PC-3 (cell line): ENCODE data around the gene NCOA1. TPM values are rescaled to one million over a fixed set of nuclear protein-coding genes. Genes with fewer than 3 reads are reported as not detected.
A peak's percentile ranks its signal among the peaks of the same experiment; 100 is the strongest.

ENCODE experiments used
- ATAC-seq: fragments of 200-7000 bp; cut with Tn5 transposase; 2 replicates; pipeline ENCODE4 v1.9.1; 2020; ENCODE audit warnings: mild to moderate bottlenecking, moderate library complexity
- BruUV-seq: library from RNA; stranded (reverse); fragments of 400-500 nt; replicated peaks from 2 replicates; lab custom pipeline; 2021; lab: Mats Ljungman, UMichigan
- CTCF ChIA-PET: fragments of 300-600 bp; sonication (Branson Sonifier 250); formaldehyde crosslinking; loops from one replicate; lab custom pipeline; 2022; ENCODE audit warnings: antibody characterized with exemption; lab: Charles Lee
- POLR2A ChIA-PET: fragments of 300-600 bp; sonication (Branson Sonifier 250); formaldehyde crosslinking; loops from one replicate; lab custom pipeline; 2022; ENCODE audit warnings: antibody characterized with exemption; ENCODE audit not compliant: unreplicated experiment; lab: Charles Lee
- DNase-seq: peaks from one replicate; pipeline ENCODE4 v3.0.0-alpha.2; 2015
- H2AFZ ChIP-seq: fragments of 300-600 bp; sonication (generic); 2 replicates; pipeline ENCODE4 v1.6.0; 2016; ENCODE audit warnings: antibody characterized with exemption, low read length
- H3F3A ChIP-seq: fragments of 300-600 bp; sonication (generic); one replicate; pipeline ENCODE4 v1.6.0; 2017; ENCODE audit warnings: antibody characterized with exemption, low read length, control low read depth, mild to moderate bottlenecking; ENCODE audit not compliant: unreplicated experiment
- H3K27ac ChIP-seq: fragments of 300-600 bp; sonication (generic); 2 replicates; pipeline ENCODE4 v1.5.1; 2016; ENCODE audit warnings: mild to moderate bottlenecking, low read length
- H3K27me3 ChIP-seq: fragments of 300-600 bp; sonication (generic); 2 replicates; pipeline ENCODE4 v1.6.1; 2016; ENCODE audit warnings: low read length, mixed read lengths
- H3K36me3 ChIP-seq: fragments of 300-600 bp; sonication (generic); 2 replicates; pipeline ENCODE4 v1.6.1; 2016; ENCODE audit warnings: low read depth, mixed run types, low read length, mixed read lengths
- H3K4me1 ChIP-seq: fragments of 300-600 bp; sonication (generic); 2 replicates; pipeline ENCODE4 v1.5.1; 2016; ENCODE audit warnings: low read length; ENCODE audit not compliant: insufficient read depth
- H3K4me2 ChIP-seq: fragments of 300-600 bp; sonication (generic); 2 replicates; pipeline ENCODE4 v1.6.0; 2016; ENCODE audit warnings: low read length
- H3K4me3 ChIP-seq: fragments of 300-600 bp; sonication (generic); 2 replicates; pipeline ENCODE4 v1.5.1; 2016; ENCODE audit warnings: mild to moderate bottlenecking, low read length, mixed read lengths
- H3K79me2 ChIP-seq: fragments of 300-600 bp; sonication (generic); 2 replicates; pipeline ENCODE4 v1.6.1; 2017; ENCODE audit warnings: low read length, mixed read lengths
- H3K9ac ChIP-seq: fragments of 300-600 bp; sonication (generic); 2 replicates; pipeline ENCODE4 v1.6.0; 2016; ENCODE audit warnings: mild to moderate bottlenecking, low read length
- H3K9me2 ChIP-seq: fragments of 300-600 bp; sonication (generic); replicated peaks from 2 replicates; pipeline ENCODE4 v1.6.1; 2016; ENCODE audit warnings: mixed run types, low read length, mixed read lengths
- H3K9me3 ChIP-seq: fragments of 300-600 bp; sonication (generic); 2 replicates; pipeline ENCODE4 v1.6.1; 2016; ENCODE audit warnings: low read length, mixed read lengths
- H4K20me1 ChIP-seq: fragments of 300-600 bp; sonication (generic); 2 replicates; pipeline ENCODE4 v1.6.1; 2016; ENCODE audit warnings: low read length, mixed read lengths
- CTCF ChIP-seq: fragments of 300-600 bp; sonication (generic); conservative IDR thresholded peaks from 2 replicates; pipeline ENCODE4 v1.5.1; 2017; ENCODE audit warnings: antibody characterized with exemption, low read depth, mild to moderate bottlenecking, low read length
- EZH2 ChIP-seq: fragments of 300-600 bp; sonication (generic); IDR thresholded peaks from one replicate; pipeline ENCODE4 v1.6.1; 2017; ENCODE audit warnings: antibody characterized with exemption, mild to moderate bottlenecking, low read length; ENCODE audit not compliant: unreplicated experiment
- EZH2phosphoT487 ChIP-seq: fragments of 300-600 bp; sonication (generic); IDR thresholded peaks from 2 replicates; pipeline ENCODE4 v1.6.1; 2018; ENCODE audit warnings: mild to moderate bottlenecking, antibody characterized with exemption, low read length, borderline replicate concordance
- intact Hi-C: fragments of 100-400 bp; cut with micrococcal nuclease; formaldehyde crosslinking; loops from 2 replicates; pipeline ENCODE4 v1.9.0; 2023
- total RNA-seq: library from RNA; depleted of rRNA; stranded (reverse); fragments of >200 nt; gene quantifications from 2 replicates; pipeline ENCODE4 v1.2.3, GENCODE V29; 2014

Gene NCOA1
- total RNA-seq, 1 experiment from 2014 or later = 7.5 TPM

- Histone ChIP-seq H3K4me2 (peak overlapping the region; percentile 35), H3K36me3 (peaks cover 8% of the 10 kb centered on the region), H4K20me1 (peaks cover 5% of the 10 kb centered on the region), H2AFZ (no peak overlapping the region), H3K27me3 (no peaks in the 10 kb centered on the region), H3K79me2 (peaks cover 54% of the 10 kb centered on the region), H3K9ac (no peak overlapping the region), H3K4me1 (peaks cover 44% of the 10 kb centered on the region), H3K9me3 (no peaks in the 10 kb centered on the region), H3K4me3 (no peak overlapping the region), H3K9me2 (no peaks in the 10 kb centered on the region), H3F3A (no peaks in the 10 kb centered on the region), H3K27ac (peak overlapping the region; percentile 69)
- CTCF ChIA-PET = no interaction called here
- ATAC-seq = peak; percentile 87
- intact Hi-C loops = loop anchor here (1.0 kb wide), 1 partner anchor 13 kb away; the partner anchor contains the start of genes CENPO and PTRHD1
- no TSS peak for BruUV-seq
- TF ChIP-seq CTCF (no peak), EZH2 (no peak), EZH2phosphoT487 (no peak)
- POLR2A ChIA-PET = no interaction called here
- DNase-seq = peak; percentile 62
Measured at GRCh38 chr2:24806661-24807036, 315.6 kb downstream of the NCOA1 start.

- peak; percentile 59 for ATAC-seq
- H3K4me2 ChIP-seq = peak overlapping the region; percentile 3
- BruUV-seq = no TSS peak
Measured at GRCh38 chr2:24809316-24810007, 318.4 kb downstream of the NCOA1 start.

More at GRCh38 chr2:24809316-24810007, 318.4 kb downstream of the NCOA1 start:
- no peaks in the 10 kb centered on the region for H3F3A ChIP-seq
- H3K27me3 ChIP-seq = no peaks in the 10 kb centered on the region
- peaks cover 10% of the 10 kb centered on the region for H4K20me1 ChIP-seq
- H2AFZ ChIP-seq = no peak overlapping the region
- no peaks in the 10 kb centered on the region for H3K9me3 ChIP-seq
- peaks cover 18% of the 10 kb centered on the region for H3K36me3 ChIP-seq
- peak; percentile 72 for DNase-seq
- intact Hi-C loops = no loop called here
- peaks cover 79% of the 10 kb centered on the region for H3K79me2 ChIP-seq
- ChIA-PET CTCF (interaction anchor here (1.2 kb wide), 1 partner anchor 16 kb away, joined by 7 read pairs; the partner anchor contains the start of genes CENPO and PTRHD1), POLR2A (interaction anchor here (0.7 kb wide), 1 partner anchor 17 kb away, joined by 4 read pairs; no protein-coding TSS in a partner anchor)
- H3K9ac ChIP-seq = no peak overlapping the region
- peak overlapping the region; percentile 50; the same call in 1 of the 2 replicates for H3K27ac ChIP-seq
- H3K4me1 ChIP-seq = peaks cover 47% of the 10 kb centered on the region
- H3K9me2 ChIP-seq = no peaks in the 10 kb centered on the region
- TF ChIP-seq EZH2phosphoT487 (no peak), EZH2 (no peak), CTCF (no peak)
- H3K4me3 ChIP-seq = no peak overlapping the region
